Effector CD4-positive, alpha-beta T cell (primary cell): Measurements from ENCODE around the gene RAB11B.
A peak's percentile ranks its signal among the peaks of the same experiment; 100 is the strongest.
"Not testable (repeated sequence)": the region's sequence is repeated elsewhere in the genome, so short reads cannot be mapped to it uniquely, and the experiment has no call there.

Experiments
- DNase-seq: peaks from one replicate; pipeline ENCODE4 v3.0.0-alpha.2; 2020

Gene RAB11B

GRCh38 chr19:8395621-8396082 lies 5.5 kb downstream of the RAB11B start:
- DNase-seq, result no peak

GRCh38 chr19:8396185-8396562 lies 6.0 kb downstream of the RAB11B start:
- no peak for DNase-seq

GRCh38 chr19:8396563-8397203 lies 6.5 kb downstream of the RAB11B start:
- DNase-seq, result peak; percentile 60

- no peak for DNase-seq
Observed at GRCh38 chr19:8397271-8397670, 7.1 kb downstream of the RAB11B start.

GRCh38 chr19:8397746-8398310 lies 7.7 kb downstream of the RAB11B start:
- no peak for DNase-seq

GRCh38 chr19:8398311-8398771 lies 8.2 kb downstream of the RAB11B start:
- DNase-seq, result no peak

- DNase-seq, result no peak
Observed at GRCh38 chr19:8399681-8400188, 9.6 kb downstream of the RAB11B start.

- no peak for DNase-seq
Observed at GRCh38 chr19:8401981-8402411, 11.8 kb downstream of the RAB11B start.

GRCh38 chr19:8403098-8403819 lies 13.1 kb downstream of the RAB11B start:
- no peak for DNase-seq

- DNase-seq, result no peak
Observed at GRCh38 chr19:8403820-8404109, 13.6 kb downstream of the RAB11B start.

- no peak for DNase-seq
Observed at GRCh38 chr19:8404391-8405151, 14.4 kb downstream of the RAB11B start.

GRCh38 chr19:8410718-8411117 lies 20.6 kb downstream of the RAB11B start:
- not testable (repeated sequence) for DNase-seq

- peak; percentile 91 for DNase-seq
Observed at GRCh38 chr19:8412783-8413628, 22.8 kb downstream of the RAB11B start, which contains the start of gene MARCHF2. MARCHF2 (plus strand) TSS chr19:8413305; CDS start chr19:8421841, 8,536 bp downstream.

GRCh38 chr19:8413629-8413995 lies 23.5 kb downstream of the RAB11B start:
- no peak for DNase-seq

GRCh38 chr19:8416796-8417195 lies 26.6 kb downstream of the RAB11B start:
- no peak for DNase-seq

- DNase-seq, result no peak
Observed at GRCh38 chr19:8421484-8422461, 31.6 kb downstream of the RAB11B start.

- DNase-seq, result no peak
Observed at GRCh38 chr19:8423817-8424223, 33.7 kb downstream of the RAB11B start.

- not testable (repeated sequence) for DNase-seq
Observed at GRCh38 chr19:8425331-8425730, 35.2 kb downstream of the RAB11B start.

- DNase-seq, result no peak
Observed at GRCh38 chr19:8426283-8426682, 36.1 kb downstream of the RAB11B start.

- no peak for DNase-seq
Observed at GRCh38 chr19:8429044-8429443, 38.9 kb downstream of the RAB11B start.

- no peak for DNase-seq
Observed at GRCh38 chr19:8429826-8430225, 39.7 kb downstream of the RAB11B start.
